ENCODE data around the gene VSX1.
A peak's percentile ranks its signal among the peaks of the same experiment; 100 is the strongest.

The VSX1 gene

DNA sequence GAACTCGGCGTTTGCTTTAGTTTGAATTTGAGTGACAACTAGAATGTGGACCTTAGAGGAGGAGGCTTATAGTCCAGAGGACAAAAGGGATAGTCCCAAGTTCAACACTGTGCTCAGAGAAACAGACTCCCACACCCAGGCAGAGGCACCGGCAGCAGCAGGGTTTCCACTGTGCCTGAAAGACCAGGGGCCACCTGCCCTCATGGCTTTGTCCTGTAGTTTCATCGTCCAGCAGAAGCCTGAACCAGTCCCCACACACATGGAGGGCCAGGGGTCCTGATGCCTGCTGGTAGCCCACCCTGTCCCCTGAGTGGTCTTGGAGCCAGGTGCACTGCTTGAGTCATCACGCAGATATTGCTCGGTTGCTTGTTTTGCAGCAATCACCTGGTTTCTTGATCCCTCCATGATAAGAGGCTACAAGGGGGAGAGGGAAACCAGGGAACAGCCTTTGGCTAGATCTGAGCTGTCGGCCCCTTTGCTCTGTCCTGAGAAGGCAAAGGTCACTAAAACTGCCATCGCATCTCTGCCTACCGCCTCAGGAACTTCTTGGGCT, 16.8 kb downstream of the VSX1 start:
- no peak overlapping the region for H3K27ac ChIP-seq (ENCODE audit: poor library complexity, severe bottlenecking)
- H3K9me3 ChIP-seq (ENCODE audit: severe bottlenecking): no peaks in the 10 kb centered on the region
- H3K4me3 ChIP-seq (ENCODE audit: severe bottlenecking): no peak overlapping the region
- no peaks in the 10 kb centered on the region for H3K36me3 ChIP-seq (ENCODE audit: low read depth)
- H3K4me1 ChIP-seq (ENCODE audit: insufficient read depth, poor library complexity, severe bottlenecking): no peaks in the 10 kb centered on the region
- TF ChIP-seq, protein P1, sequence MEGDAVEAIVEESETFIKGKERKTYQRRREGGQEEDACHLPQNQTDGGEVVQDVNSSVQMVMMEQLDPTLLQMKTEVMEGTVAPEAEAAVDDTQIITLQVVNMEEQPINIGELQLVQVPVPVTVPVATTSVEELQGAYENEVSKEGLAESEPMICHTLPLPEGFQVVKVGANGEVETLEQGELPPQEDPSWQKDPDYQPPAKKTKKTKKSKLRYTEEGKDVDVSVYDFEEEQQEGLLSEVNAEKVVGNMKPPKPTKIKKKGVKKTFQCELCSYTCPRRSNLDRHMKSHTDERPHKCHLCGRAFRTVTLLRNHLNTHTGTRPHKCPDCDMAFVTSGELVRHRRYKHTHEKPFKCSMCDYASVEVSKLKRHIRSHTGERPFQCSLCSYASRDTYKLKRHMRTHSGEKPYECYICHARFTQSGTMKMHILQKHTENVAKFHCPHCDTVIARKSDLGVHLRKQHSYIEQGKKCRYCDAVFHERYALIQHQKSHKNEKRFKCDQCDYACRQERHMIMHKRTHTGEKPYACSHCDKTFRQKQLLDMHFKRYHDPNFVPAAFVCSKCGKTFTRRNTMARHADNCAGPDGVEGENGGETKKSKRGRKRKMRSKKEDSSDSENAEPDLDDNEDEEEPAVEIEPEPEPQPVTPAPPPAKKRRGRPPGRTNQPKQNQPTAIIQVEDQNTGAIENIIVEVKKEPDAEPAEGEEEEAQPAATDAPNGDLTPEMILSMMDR (IDR thresholded peaks at IDR 0.05; ENCODE audit: poor library complexity, severe bottlenecking): no peak
- ATAC-seq (ENCODE audit: low read depth) (no peak), DNase-seq (ENCODE audit: low spot score) (peak; percentile 48)
- H3K27me3 ChIP-seq (ENCODE audit: insufficient read depth, poor library complexity, severe bottlenecking): peaks cover 22% of the 10 kb centered on the region

DNA sequence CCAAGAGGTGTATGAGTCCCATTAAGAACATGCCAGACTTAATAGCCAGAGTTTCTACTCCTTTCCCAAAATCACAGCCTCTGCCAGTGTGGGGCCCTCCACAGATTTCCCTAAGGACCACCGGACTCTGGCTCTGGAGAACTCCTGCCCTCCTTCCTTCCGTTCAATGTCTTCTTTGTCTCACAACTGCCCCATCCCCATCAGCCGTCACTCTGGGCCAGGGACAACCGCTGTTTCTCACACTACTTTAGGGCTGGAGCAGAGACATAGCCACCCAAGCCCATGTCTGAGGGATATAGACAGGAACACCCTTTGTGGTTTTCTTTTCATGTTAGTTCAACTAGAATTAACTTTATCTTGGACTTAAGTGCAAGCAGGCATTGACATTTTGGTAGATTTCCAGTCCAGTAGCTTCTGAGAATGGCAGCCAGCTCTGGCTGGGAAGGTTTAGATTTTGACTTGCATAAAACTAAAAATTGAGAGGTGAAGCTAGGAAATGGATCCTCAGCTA, 17.3 kb downstream of the VSX1 start:
- Histone ChIP-seq H3K36me3 (ENCODE audit: low read depth) (no peaks in the 10 kb centered on the region), H3K9me3 (ENCODE audit: severe bottlenecking) (no peaks in the 10 kb centered on the region), H3K27me3 (ENCODE audit: insufficient read depth, poor library complexity, severe bottlenecking) (peaks cover 18% of the 10 kb centered on the region), H3K27ac (ENCODE audit: poor library complexity, severe bottlenecking) (no peak overlapping the region), H3K4me1 (ENCODE audit: insufficient read depth, poor library complexity, severe bottlenecking) (no peaks in the 10 kb centered on the region), H3K4me3 (ENCODE audit: severe bottlenecking) (no peak overlapping the region)
- TF ChIP-seq, protein P1 (IDR thresholded peaks at IDR 0.05; ENCODE audit: poor library complexity, severe bottlenecking): no peak
- ATAC-seq (ENCODE audit: low read depth) (no peak), DNase-seq (ENCODE audit: low spot score) (peak; percentile 23)

DNA sequence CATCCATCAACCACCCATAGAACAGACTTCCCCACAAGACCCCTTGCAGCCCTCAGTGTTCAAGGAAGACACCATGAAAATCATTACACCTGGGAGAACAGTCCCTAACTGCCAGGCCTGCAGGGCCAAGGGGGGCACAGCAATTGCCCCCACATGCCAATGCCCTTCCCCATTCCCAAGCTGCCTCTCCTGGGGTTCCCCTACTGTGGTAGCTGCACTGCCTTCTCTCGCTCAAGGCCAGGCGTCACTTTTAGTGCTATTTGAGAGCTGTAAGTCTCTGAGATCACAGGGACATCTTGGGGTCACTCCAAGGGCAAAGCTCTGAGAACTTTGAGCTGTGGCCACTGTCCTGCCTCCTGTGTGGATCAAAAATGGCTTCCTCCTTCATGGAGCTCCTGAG, 18.0 kb downstream of the VSX1 start:
- TF ChIP-seq, protein P1 (IDR thresholded peaks at IDR 0.05; ENCODE audit: poor library complexity, severe bottlenecking): no peak
- Histone ChIP-seq H3K27ac (ENCODE audit: poor library complexity, severe bottlenecking) (no peak overlapping the region), H3K9me3 (ENCODE audit: severe bottlenecking) (no peaks in the 10 kb centered on the region), H3K4me3 (ENCODE audit: severe bottlenecking) (no peak overlapping the region), H3K27me3 (ENCODE audit: insufficient read depth, poor library complexity, severe bottlenecking) (peaks cover 15% of the 10 kb centered on the region), H3K4me1 (ENCODE audit: insufficient read depth, poor library complexity, severe bottlenecking) (no peaks in the 10 kb centered on the region), H3K36me3 (ENCODE audit: low read depth) (no peaks in the 10 kb centered on the region)
- no peak for ATAC-seq (ENCODE audit: low read depth)
- peak; percentile 26 for DNase-seq (ENCODE audit: low spot score)

DNA sequence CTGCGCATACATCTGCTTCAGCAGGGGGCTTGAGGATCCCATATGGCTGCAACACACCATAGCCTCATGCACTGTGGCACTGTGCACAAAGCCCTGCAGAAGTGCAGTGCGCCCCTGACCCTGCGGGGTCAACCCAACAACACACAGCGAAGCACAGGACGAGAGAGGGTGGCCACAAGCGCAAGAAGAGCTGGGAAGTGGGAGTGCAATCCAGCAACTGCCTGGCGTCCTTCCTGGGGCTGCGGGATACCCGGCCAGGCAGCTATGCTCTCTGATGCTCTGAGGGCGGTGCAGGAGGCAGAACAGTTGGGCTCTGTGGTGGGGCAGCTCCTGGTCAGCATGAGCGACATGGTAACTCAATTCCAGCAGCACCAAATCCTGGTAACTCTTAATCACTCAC, 18.4 kb downstream of the VSX1 start:
- no peak overlapping the region for H3K4me3 ChIP-seq (ENCODE audit: severe bottlenecking)
- no peaks in the 10 kb centered on the region for H3K36me3 ChIP-seq (ENCODE audit: low read depth)
- H3K4me1 ChIP-seq (ENCODE audit: insufficient read depth, poor library complexity, severe bottlenecking): no peaks in the 10 kb centered on the region
- peaks cover 12% of the 10 kb centered on the region for H3K27me3 ChIP-seq (ENCODE audit: insufficient read depth, poor library complexity, severe bottlenecking)
- TF ChIP-seq, protein P1 (IDR thresholded peaks at IDR 0.05; ENCODE audit: poor library complexity, severe bottlenecking): no peak
- DNase-seq (ENCODE audit: low spot score) (peak; percentile 39), ATAC-seq (ENCODE audit: low read depth) (no peak)
- no peaks in the 10 kb centered on the region for H3K9me3 ChIP-seq (ENCODE audit: severe bottlenecking)
- no peak overlapping the region for H3K27ac ChIP-seq (ENCODE audit: poor library complexity, severe bottlenecking)

DNA sequence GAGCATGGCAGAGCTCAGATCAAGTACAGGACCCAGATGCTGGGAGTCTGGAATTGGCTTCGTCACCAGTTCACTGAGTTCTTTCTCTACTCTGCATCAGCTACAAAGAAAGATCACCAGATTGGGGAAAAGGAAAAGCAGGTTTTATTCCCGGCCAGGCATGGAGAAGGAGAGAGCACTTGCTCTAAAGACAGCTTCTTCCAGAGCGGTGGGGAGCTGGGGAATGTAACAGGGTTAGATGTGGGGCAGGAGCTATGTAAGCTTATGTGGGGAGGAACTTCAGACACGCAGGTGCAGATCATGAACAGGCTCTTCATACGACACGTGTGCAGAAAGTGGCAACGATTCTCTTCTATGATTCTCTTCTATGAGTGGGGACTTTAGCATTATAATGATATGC, 19.1 kb downstream of the VSX1 start:
- no peak for ATAC-seq (ENCODE audit: low read depth)
- TF ChIP-seq, protein P1 (IDR thresholded peaks at IDR 0.05; ENCODE audit: poor library complexity, severe bottlenecking): no peak

More for the DNA sequence above, 19.1 kb downstream of the VSX1 start:
- peak; percentile 11 for DNase-seq (ENCODE audit: low spot score)
- Histone ChIP-seq H3K4me3 (ENCODE audit: severe bottlenecking) (no peak overlapping the region), H3K36me3 (ENCODE audit: low read depth) (no peaks in the 10 kb centered on the region), H3K27me3 (ENCODE audit: insufficient read depth, poor library complexity, severe bottlenecking) (peaks cover 7% of the 10 kb centered on the region), H3K4me1 (ENCODE audit: insufficient read depth, poor library complexity, severe bottlenecking) (no peaks in the 10 kb centered on the region), H3K9me3 (ENCODE audit: severe bottlenecking) (no peaks in the 10 kb centered on the region), H3K27ac (ENCODE audit: poor library complexity, severe bottlenecking) (no peak overlapping the region)
